HEK293 (cell line): ENCODE data around the gene TTC23L.

Experiments
- CTCF ChIP-seq: fragments of 450-650 bp; formaldehyde crosslinking; IDR thresholded peaks from 2 replicates; pipeline ENCODE4 v1.5.1; 2016; ENCODE audit warnings: missing biosample characterization, missing genetic modification characterization
- EGR2 ChIP-seq: fragments of 450-650 bp; formaldehyde crosslinking; IDR thresholded peaks from 2 replicates; pipeline ENCODE4 v1.5.1; 2016; ENCODE audit warnings: low read depth, missing biosample characterization, missing genetic modification characterization
- FEZF1 ChIP-seq: fragments of 450-650 bp; formaldehyde crosslinking; IDR thresholded peaks from 2 replicates; pipeline ENCODE4 v1.5.1; 2016; ENCODE audit warnings: missing biosample characterization, missing genetic modification characterization
- GLIS1 ChIP-seq: fragments of 450-650 bp; formaldehyde crosslinking; IDR thresholded peaks from 2 replicates; pipeline ENCODE4 v1.5.1; 2016; ENCODE audit warnings: missing biosample characterization, missing genetic modification characterization
- GLIS2 ChIP-seq: fragments of 450-650 bp; formaldehyde crosslinking; IDR thresholded peaks from 2 replicates; pipeline ENCODE4 v1.5.1; 2016; ENCODE audit warnings: missing biosample characterization, missing genetic modification characterization
- HOXA7 ChIP-seq: sonication (generic); formaldehyde crosslinking; IDR thresholded peaks from 2 replicates; pipeline ENCODE4 v1.8.1; 2022; ENCODE audit warnings: missing genetic modification reagents, borderline replicate concordance
- IKZF3 ChIP-seq: fragments of 450-650 bp; IDR thresholded peaks from 2 replicates; pipeline ENCODE4 v1.5.0; 2018; ENCODE audit warnings: missing biosample characterization, mild to moderate bottlenecking, missing genetic modification characterization, moderate library complexity
- KLF1 ChIP-seq: fragments of 450-650 bp; formaldehyde crosslinking; IDR thresholded peaks from 2 replicates; pipeline ENCODE4 v1.5.1; 2016; ENCODE audit warnings: missing biosample characterization, missing genetic modification characterization
- KLF10 ChIP-seq: fragments of 450-650 bp; IDR thresholded peaks from 2 replicates; pipeline ENCODE4 v1.5.1; 2018; ENCODE audit warnings: missing biosample characterization, mild to moderate bottlenecking, missing genetic modification characterization
- KLF17 ChIP-seq: fragments of 450-650 bp; formaldehyde crosslinking; IDR thresholded peaks from 2 replicates; pipeline ENCODE4 v1.5.1; 2016; ENCODE audit warnings: missing biosample characterization, missing genetic modification characterization
- PATZ1 ChIP-seq: fragments of 450-650 bp; formaldehyde crosslinking; IDR thresholded peaks from 2 replicates; pipeline ENCODE4 v1.5.1; 2016; ENCODE audit warnings: missing biosample characterization, missing genetic modification characterization
- SP2 ChIP-seq: fragments of 450-650 bp; formaldehyde crosslinking; IDR thresholded peaks from 2 replicates; pipeline ENCODE4 v1.5.1; 2016; ENCODE audit warnings: missing biosample characterization, missing genetic modification characterization
- SP3 ChIP-seq: fragments of 450-650 bp; formaldehyde crosslinking; IDR thresholded peaks from 2 replicates; pipeline ENCODE4 v1.5.1; 2016; ENCODE audit warnings: missing biosample characterization, missing genetic modification characterization
- SP7 ChIP-seq: fragments of 450-650 bp; formaldehyde crosslinking; IDR thresholded peaks from 2 replicates; pipeline ENCODE4 v1.5.1; 2016; ENCODE audit warnings: missing biosample characterization, missing genetic modification characterization
- ZBTB20 ChIP-seq: fragments of 450-650 bp; formaldehyde crosslinking; IDR thresholded peaks from 2 replicates; pipeline ENCODE4 v1.5.1; 2016; ENCODE audit warnings: missing biosample characterization, missing genetic modification characterization
- ZEB2 ChIP-seq: fragments of 450-650 bp; formaldehyde crosslinking; IDR thresholded peaks from 2 replicates; pipeline ENCODE4 v1.5.1; 2016; ENCODE audit warnings: missing biosample characterization, missing genetic modification characterization
- ZFP69B ChIP-seq: fragments of 450-650 bp; formaldehyde crosslinking; IDR thresholded peaks from 2 replicates; pipeline ENCODE4 v1.5.1; 2016; ENCODE audit warnings: missing biosample characterization, missing genetic modification characterization
- ZNF138 ChIP-seq: fragments of 450-650 bp; formaldehyde crosslinking; IDR thresholded peaks from 2 replicates; pipeline ENCODE4 v1.5.1; 2016; ENCODE audit warnings: missing biosample characterization, missing genetic modification characterization, borderline replicate concordance
- ZNF2 ChIP-seq: fragments of 450-650 bp; formaldehyde crosslinking; IDR thresholded peaks from 2 replicates; pipeline ENCODE4 v1.5.1; 2016; ENCODE audit warnings: missing biosample characterization, missing genetic modification characterization
- ZNF391 ChIP-seq: fragments of 450-650 bp; formaldehyde crosslinking; IDR thresholded peaks from 2 replicates; pipeline ENCODE4 v1.5.1; 2016; ENCODE audit warnings: low read depth, missing biosample characterization, missing genetic modification characterization, borderline replicate concordance
- ZNF514 ChIP-seq: fragments of 450-650 bp; formaldehyde crosslinking; IDR thresholded peaks from 2 replicates; pipeline ENCODE4 v1.5.1; 2016; ENCODE audit warnings: missing biosample characterization, missing genetic modification characterization
- ZNF600 ChIP-seq: fragments of 450-650 bp; formaldehyde crosslinking; IDR thresholded peaks from 2 replicates; pipeline ENCODE4 v1.5.1; 2016; ENCODE audit warnings: missing biosample characterization, missing genetic modification characterization
- ZNF639 ChIP-seq: fragments of 450-650 bp; formaldehyde crosslinking; IDR thresholded peaks from 2 replicates; pipeline ENCODE4 v1.5.1; 2016; ENCODE audit warnings: missing biosample characterization, missing genetic modification characterization
- ZNF677 ChIP-seq: fragments of 450-650 bp; IDR thresholded peaks from 2 replicates; pipeline ENCODE4 v1.5.0; 2018; ENCODE audit warnings: missing biosample characterization, mild to moderate bottlenecking, missing genetic modification characterization, moderate library complexity
- ZNF701 ChIP-seq: fragments of 450-650 bp; formaldehyde crosslinking; IDR thresholded peaks from 2 replicates; pipeline ENCODE4 v1.5.1; 2016; ENCODE audit warnings: missing biosample characterization, missing genetic modification characterization
- ZNF704 ChIP-seq: fragments of 450-650 bp; formaldehyde crosslinking; IDR thresholded peaks from 2 replicates; pipeline ENCODE4 v1.5.1; 2016; ENCODE audit warnings: missing biosample characterization, missing genetic modification characterization
- ZNF76 ChIP-seq: fragments of 450-650 bp; formaldehyde crosslinking; IDR thresholded peaks from 2 replicates; pipeline ENCODE4; 2016; ENCODE audit warnings: low read depth, missing biosample characterization, missing genetic modification characterization, borderline replicate concordance
- ZXDB ChIP-seq: fragments of 450-650 bp; formaldehyde crosslinking; IDR thresholded peaks from 2 replicates; pipeline ENCODE4 v1.5.1; 2016; ENCODE audit warnings: missing biosample characterization, missing genetic modification characterization

TTC23L gene

GRCh38 chr5:34929134-34929719, 90.3 kb downstream of the TTC23L start, which contains the start of gene DNAJC21 (continued):
- TF ChIP-seq KLF1 (tag by site-specific recombination) (no peak), SP3 (peak; percentile 99), ZBTB20 (tag by site-specific recombination) (no peak), ZNF138 (no peak), ZNF701 (tag by site-specific recombination) (no peak), ZNF704 (tag by site-specific recombination) (no peak), KLF10 (peak; percentile 64; the same call in 1 of the 2 replicates), ZNF76 (tag by site-specific recombination) (no peak), ZXDB (tag by site-specific recombination) (no peak), GLIS2 (tag by site-specific recombination) (peak; percentile 63; the same call in 1 of the 2 replicates), ZNF514 (tag by site-specific recombination) (no peak), GLIS1 (peak; percentile 52), EGR2 (tag by site-specific recombination) (peak; percentile 99), IKZF3 (peak; percentile 94), ZFP69B (tag by site-specific recombination) (no peak), ZNF391 (tag by site-specific recombination) (no peak), ZNF2 (tag by site-specific recombination) (0 out of 2 replicates have a peak, but pooled peaks have one; percentile 12), PATZ1 (tag by site-specific recombination) (peak; percentile 11; the same call in 1 of the 2 replicates), ZNF600 (tag by site-specific recombination) (no peak), KLF17 (tag by site-specific recombination) (peak; percentile 31; the same call in 1 of the 2 replicates), ZNF639 (tag by site-specific recombination) (no peak), HOXA7 (CRISPR knock-in tag) (no peak), SP2 (peak; percentile 100), ZNF677 (no peak), ZEB2 (tag by site-specific recombination) (peak; percentile 76), FEZF1 (no peak), SP7 (tag by site-specific recombination) (peak; percentile 51), CTCF (no peak)
